NB4 (cell line): ENCODE results near the gene RWDD1.

Source experiments
- DNase-seq: peaks from one replicate; pipeline ENCODE4 v3.0.0; 2010; ENCODE audit warnings: low read depth
- H3K4me3 ChIP-seq: one replicate; pipeline ENCODE4 v1.5.1; 2011; ENCODE audit warnings: mild to moderate bottlenecking, low read depth, low read length, moderate library complexity
- CTCF ChIP-seq: IDR thresholded peaks from one replicate; pipeline ENCODE4 v1.5.1; 2012; ENCODE audit warnings: low read depth, low read length
- MAX ChIP-seq: IDR thresholded peaks from 2 replicates; pipeline ENCODE4 v1.6.1; 2011; ENCODE audit warnings: low read depth, low read length
- MYC ChIP-seq: IDR thresholded peaks from 2 replicates; pipeline ENCODE4 v1.6.1; 2011; ENCODE audit warnings: low read depth, low read length
- POLR2A ChIP-seq: IDR thresholded peaks from 2 replicates; pipeline ENCODE4 v1.6.1; 2011; ENCODE audit warnings: mild to moderate bottlenecking; ENCODE audit not compliant: insufficient read length; ENCODE audit errors: extremely low read depth

RWDD1 gene

GRCh38 chr6:116536216-116536621, 35.1 kb upstream of the RWDD1 start:
- TF ChIP-seq CTCF, result peak; percentile 64
- TF ChIP-seq MAX, result no peak
- TF ChIP-seq MYC, result no peak
- no peak for TF ChIP-seq POLR2A
- H3K4me3 ChIP-seq, result no peak overlapping the region
- peak; percentile 73 for DNase-seq

GRCh38 chr6:116542426-116542825, 28.9 kb upstream of the RWDD1 start:
- TF ChIP-seq MAX (no peak), MYC (no peak), POLR2A (no peak), CTCF (no peak)
- no peak for DNase-seq

GRCh38 chr6:116543149-116543548, 28.2 kb upstream of the RWDD1 start:
- TF ChIP-seq MAX (no peak), CTCF (no peak), MYC (no peak), POLR2A (no peak)
- no peak overlapping the region for H3K4me3 ChIP-seq
- no peak for DNase-seq

More at GRCh38 chr6:116542426-116542825, 28.9 kb upstream of the RWDD1 start:
- H3K4me3 ChIP-seq, result no peak overlapping the region

- no peak within 1 kb of the TSS for H3K4me3 ChIP-seq
- TF ChIP-seq CTCF, result no peak
- no peak for TF ChIP-seq MAX
- TF ChIP-seq POLR2A, result no peak
- no peak for TF ChIP-seq MYC
- no peak for DNase-seq
Observed at GRCh38 chr6:116545651-116546050, 25.7 kb upstream of the RWDD1 start, which contains the start of gene TRAPPC3L. TRAPPC3L (minus strand) TSS chr6:116545684; CDS start chr6:116545514, 170 bp downstream.

- no peak for DNase-seq
- no peak overlapping the region for H3K4me3 ChIP-seq
- TF ChIP-seq MYC (no peak), POLR2A (no peak), MAX (no peak), CTCF (no peak)
Observed at GRCh38 chr6:116547358-116547757, 23.9 kb upstream of the RWDD1 start.
